ENCODE data around the gene KLF5. TPM values are rescaled to one million over a fixed set of nuclear protein-coding genes. Genes with fewer than 3 reads are reported as not detected.

KLF5 gene
- total RNA-seq, 2 donors from 2014 or later: 6.6 to 17.9 TPM

- no peaks in the 10 kb centered on the region for H3K36me3 ChIP-seq (replicated peaks in 1 of 2; ENCODE audit: insufficient read depth in 1 of 2, low read depth in 2 of 2)
- 79 to 90% methylated on average over 4 of the region's 4 CpGs for WGBS, 2 donors
- no peaks in the 10 kb centered on the region for H3K27me3 ChIP-seq
- peaks cover 8% of the 10 kb centered on the region for H3K4me1 ChIP-seq
- TF ChIP-seq POLR2A (IDR thresholded peaks at IDR 0.05) (no peak), CTCF (IDR thresholded peaks at IDR 0.05) (no peak)
- intact Hi-C loops (cut with DNase I): no loop called here
- DNase-seq: no peak
- peaks cover 0 to 6% (median 0%) of the 10 kb centered on the region in 3 donors for H3K9me3 ChIP-seq
- H3K4me3 ChIP-seq: no peak overlapping the region
- no peak overlapping the region for H3K27ac ChIP-seq
- no peak for ATAC-seq
These were observed 30.4 kb downstream of the KLF5 start for GRCh38 chr13:73089213-73089612.

GRCh38 chr13:73090116-73090822 is 31.5 kb downstream of the KLF5 start:
- H3K36me3 ChIP-seq (replicated peaks in 1 of 2; ENCODE audit: insufficient read depth in 1 of 2, low read depth in 2 of 2): no peaks in the 10 kb centered on the region
- H3K4me3 ChIP-seq: no peak overlapping the region
- H3K9me3 ChIP-seq: peaks cover 0 to 6% (median 0%) of the 10 kb centered on the region in 3 donors
- H3K27me3 ChIP-seq: no peaks in the 10 kb centered on the region
- peak; percentile 82 for ATAC-seq
- H3K4me1 ChIP-seq: peaks cover 8% of the 10 kb centered on the region
- peak overlapping the region in 3 of 4 donors; percentile 24 to 66 (median 64) for H3K27ac ChIP-seq
- peak in 3 of 4 donors; percentile 41 to 85 (median 58) for DNase-seq
- intact Hi-C loops (cut with DNase I): no loop called here
- WGBS, 2 donors: 67 to 71% methylated on average over 6 to 8 of the region's 8 CpGs
- TF ChIP-seq POLR2A (IDR thresholded peaks at IDR 0.05) (no peak), CTCF (IDR thresholded peaks at IDR 0.05) (no peak)

- Histone ChIP-seq H3K36me3 (replicated peaks in 1 of 2; ENCODE audit: insufficient read depth in 1 of 2, low read depth in 2 of 2) (no peaks in the 10 kb centered on the region), H3K27ac (peak overlapping the region in 2 of 4 donors; percentile 24 to 64), H3K4me3 (no peak overlapping the region), H3K4me1 (peaks cover 8% of the 10 kb centered on the region), H3K9me3 (peaks cover 0 to 6% (median 0%) of the 10 kb centered on the region in 3 donors), H3K27me3 (no peaks in the 10 kb centered on the region)
- ATAC-seq (no peak), DNase-seq (no peak)
- intact Hi-C loops (cut with DNase I): no loop called here
- no peak for TF ChIP-seq CTCF (IDR thresholded peaks at IDR 0.05)
- TF ChIP-seq POLR2A (IDR thresholded peaks at IDR 0.05): no peak
- WGBS, 2 donors: 67 to 100% methylated on average over 1 of the region's 1 CpG
These were observed 32.0 kb downstream of the KLF5 start for GRCh38 chr13:73090823-73091187.

GRCh38 chr13:73092829-73093228 is 34.0 kb downstream of the KLF5 start:
- Histone ChIP-seq H3K36me3 (replicated peaks in 1 of 2; ENCODE audit: insufficient read depth in 1 of 2, low read depth in 2 of 2) (no peaks in the 10 kb centered on the region), H3K27me3 (no peaks in the 10 kb centered on the region), H3K27ac (no peak overlapping the region), H3K4me1 (peaks cover 8% of the 10 kb centered on the region), H3K4me3 (no peak overlapping the region), H3K9me3 (peaks cover 0 to 6% (median 0%) of the 10 kb centered on the region in 3 donors)
- TF ChIP-seq CTCF (IDR thresholded peaks at IDR 0.05): no peak
- no peak for TF ChIP-seq POLR2A (IDR thresholded peaks at IDR 0.05)
- DNase-seq (no peak), ATAC-seq (no peak)
- intact Hi-C loops (cut with DNase I): no loop called here

- Histone ChIP-seq H3K27ac (no peak overlapping the region), H3K4me1 (no peaks in the 10 kb centered on the region), H3K36me3 (replicated peaks in 1 of 2; ENCODE audit: insufficient read depth in 1 of 2, low read depth in 2 of 2) (no peaks in the 10 kb centered on the region), H3K4me3 (no peak overlapping the region), H3K27me3 (no peaks in the 10 kb centered on the region), H3K9me3 (no peaks in the 10 kb centered on the region)
- WGBS, 2 donors: 40 to 50% methylated on average over 2 of the region's 2 CpGs
- intact Hi-C loops (cut with DNase I): no loop called here
- no peak for ATAC-seq
- DNase-seq: peak in 1 of 4 donors; percentile 17
- TF ChIP-seq POLR2A (IDR thresholded peaks at IDR 0.05) (no peak), CTCF (IDR thresholded peaks at IDR 0.05) (no peak)
These were observed 37.4 kb downstream of the KLF5 start for GRCh38 chr13:73096173-73096572.

Data from body of pancreas (tissue), 4 donors.